K562 (cell line): Measurements from ENCODE around the gene TMEM252. TPM values are rescaled to one million over a fixed set of nuclear protein-coding genes. Genes with fewer than 3 reads are reported as not detected.

Experiments used
- ARID1B ChIP-seq: fragments of 450-650 bp; IDR thresholded peaks from 2 replicates; pipeline ENCODE4 v1.6.1; 2016; ENCODE audit warnings: antibody characterized with exemption, mild to moderate bottlenecking, inconsistent platforms
- CXXC5 ChIP-seq: fragments of 250-450 bp; sonication (Bioruptor Pico); IDR thresholded peaks from 2 replicates; pipeline ENCODE4 v1.8.0; 2022; ENCODE audit warnings: inconsistent platforms, mild to moderate bottlenecking, moderate library complexity
- SRSF9 ChIP-seq: fragments of 200-400 bp; formaldehyde crosslinking; IDR thresholded peaks from 2 replicates; pipeline ENCODE4 v1.6.1; 2017; ENCODE audit warnings: low read depth, low read length, borderline replicate concordance
- ZEB2 ChIP-seq: fragments of 450-650 bp; IDR thresholded peaks from 2 replicates; pipeline ENCODE4 v1.6.1; 2016
- ZNF263 ChIP-seq: sonication (generic); formaldehyde crosslinking; IDR thresholded peaks from 2 replicates; pipeline ENCODE4 v1.8.0; 2022; ENCODE audit warnings: mild to moderate bottlenecking, missing genetic modification reagents, borderline replicate concordance
- ZNF57 ChIP-seq: fragments of 450-650 bp; formaldehyde crosslinking; IDR thresholded peaks from 2 replicates; pipeline ENCODE4 v1.4.0; 2020; ENCODE audit warnings: mild to moderate bottlenecking, moderate library complexity
- polyA plus RNA-seq, 8 experiments: library from polyadenylated mRNA; depleted of rRNA in 4 of 8; stranded (reverse) in 5 of 8; unstranded in 3 of 8; fragments of >200 nt; fragmentation: Nextera tagmentation in 2 of 8; fragmentation: Illumina TruSeq in 1 of 8; extraction: Ambion mirVana in 2 of 8; extraction: Trizol in 1 of 8; gene quantifications; 2 replicates each; pipeline versions ENCODE4 v1.2.1 to v1.2.3, GENCODE V29; 2011 to 2014; ENCODE audit warnings: inconsistent platforms in 1 of 8, missing spikeins in 1 of 8
- total RNA-seq, 7 experiments: library from RNA; depleted of rRNA in 6 of 7; stranded (reverse); fragments of >200 nt in 6 of 7; fragmentation: Illumina TruSeq in 2 of 7; extraction: Trizol in 2 of 7; gene quantifications; 2 replicates each; pipeline versions ENCODE4 v1.2.1 to v1.2.3, GENCODE V29; 2011 to 2021; ENCODE audit warnings: low replicate concordance in 1 of 7
- TF ChIP-seq, protein P1 (sequence below): fragments of 450-650 bp; IDR thresholded peaks from 2 replicates; pipeline ENCODE4 v1.6.1; 2016; ENCODE audit warnings: mild to moderate bottlenecking, moderate library complexity
- TF ChIP-seq, protein P2 (sequence below), 2 experiments: fragments of 150-350 bp in 1 of 2; IDR thresholded peaks; 2 replicates each; pipeline ENCODE4 v1.6.1; 2012 to 2016; ENCODE audit warnings: low read depth in 2 of 2, low read length in 2 of 2, mild to moderate bottlenecking in 1 of 2, moderate library complexity in 1 of 2
- TF ChIP-seq, protein P3 (sequence below): fragments of 450-650 bp; IDR thresholded peaks from one replicate; pipeline ENCODE4 v1.6.1; 2018; ENCODE audit warnings: mild to moderate bottlenecking, moderate library complexity; ENCODE audit not compliant: partially characterized antibody

TMEM252 gene
- total and polyA plus RNA-seq, 9 of the 15 experiments (the other 6 are each of a cell fraction or from before 2014, with no cell fraction given) = not detected

DNA sequence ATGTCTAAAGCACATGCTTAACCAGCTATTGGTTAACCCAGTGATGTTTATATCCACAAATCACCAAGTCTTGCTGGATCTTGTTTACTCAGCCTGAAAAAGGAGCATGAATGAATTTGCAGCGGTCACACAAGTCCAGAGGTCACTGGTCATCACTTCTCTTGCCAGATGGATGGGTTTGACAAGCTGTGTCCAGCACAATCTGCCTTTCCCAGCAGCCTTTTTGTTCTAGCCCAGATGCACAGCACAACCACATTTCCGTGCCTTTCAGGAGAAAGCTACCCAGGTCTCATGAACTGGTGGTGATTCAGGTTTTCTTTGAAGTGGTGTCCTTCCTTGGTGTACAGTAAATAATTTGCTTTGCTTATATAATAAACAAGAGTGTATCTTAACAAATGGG is 32.1 kb downstream of the TMEM252 start (continued):
- TF ChIP-seq, protein P1, sequence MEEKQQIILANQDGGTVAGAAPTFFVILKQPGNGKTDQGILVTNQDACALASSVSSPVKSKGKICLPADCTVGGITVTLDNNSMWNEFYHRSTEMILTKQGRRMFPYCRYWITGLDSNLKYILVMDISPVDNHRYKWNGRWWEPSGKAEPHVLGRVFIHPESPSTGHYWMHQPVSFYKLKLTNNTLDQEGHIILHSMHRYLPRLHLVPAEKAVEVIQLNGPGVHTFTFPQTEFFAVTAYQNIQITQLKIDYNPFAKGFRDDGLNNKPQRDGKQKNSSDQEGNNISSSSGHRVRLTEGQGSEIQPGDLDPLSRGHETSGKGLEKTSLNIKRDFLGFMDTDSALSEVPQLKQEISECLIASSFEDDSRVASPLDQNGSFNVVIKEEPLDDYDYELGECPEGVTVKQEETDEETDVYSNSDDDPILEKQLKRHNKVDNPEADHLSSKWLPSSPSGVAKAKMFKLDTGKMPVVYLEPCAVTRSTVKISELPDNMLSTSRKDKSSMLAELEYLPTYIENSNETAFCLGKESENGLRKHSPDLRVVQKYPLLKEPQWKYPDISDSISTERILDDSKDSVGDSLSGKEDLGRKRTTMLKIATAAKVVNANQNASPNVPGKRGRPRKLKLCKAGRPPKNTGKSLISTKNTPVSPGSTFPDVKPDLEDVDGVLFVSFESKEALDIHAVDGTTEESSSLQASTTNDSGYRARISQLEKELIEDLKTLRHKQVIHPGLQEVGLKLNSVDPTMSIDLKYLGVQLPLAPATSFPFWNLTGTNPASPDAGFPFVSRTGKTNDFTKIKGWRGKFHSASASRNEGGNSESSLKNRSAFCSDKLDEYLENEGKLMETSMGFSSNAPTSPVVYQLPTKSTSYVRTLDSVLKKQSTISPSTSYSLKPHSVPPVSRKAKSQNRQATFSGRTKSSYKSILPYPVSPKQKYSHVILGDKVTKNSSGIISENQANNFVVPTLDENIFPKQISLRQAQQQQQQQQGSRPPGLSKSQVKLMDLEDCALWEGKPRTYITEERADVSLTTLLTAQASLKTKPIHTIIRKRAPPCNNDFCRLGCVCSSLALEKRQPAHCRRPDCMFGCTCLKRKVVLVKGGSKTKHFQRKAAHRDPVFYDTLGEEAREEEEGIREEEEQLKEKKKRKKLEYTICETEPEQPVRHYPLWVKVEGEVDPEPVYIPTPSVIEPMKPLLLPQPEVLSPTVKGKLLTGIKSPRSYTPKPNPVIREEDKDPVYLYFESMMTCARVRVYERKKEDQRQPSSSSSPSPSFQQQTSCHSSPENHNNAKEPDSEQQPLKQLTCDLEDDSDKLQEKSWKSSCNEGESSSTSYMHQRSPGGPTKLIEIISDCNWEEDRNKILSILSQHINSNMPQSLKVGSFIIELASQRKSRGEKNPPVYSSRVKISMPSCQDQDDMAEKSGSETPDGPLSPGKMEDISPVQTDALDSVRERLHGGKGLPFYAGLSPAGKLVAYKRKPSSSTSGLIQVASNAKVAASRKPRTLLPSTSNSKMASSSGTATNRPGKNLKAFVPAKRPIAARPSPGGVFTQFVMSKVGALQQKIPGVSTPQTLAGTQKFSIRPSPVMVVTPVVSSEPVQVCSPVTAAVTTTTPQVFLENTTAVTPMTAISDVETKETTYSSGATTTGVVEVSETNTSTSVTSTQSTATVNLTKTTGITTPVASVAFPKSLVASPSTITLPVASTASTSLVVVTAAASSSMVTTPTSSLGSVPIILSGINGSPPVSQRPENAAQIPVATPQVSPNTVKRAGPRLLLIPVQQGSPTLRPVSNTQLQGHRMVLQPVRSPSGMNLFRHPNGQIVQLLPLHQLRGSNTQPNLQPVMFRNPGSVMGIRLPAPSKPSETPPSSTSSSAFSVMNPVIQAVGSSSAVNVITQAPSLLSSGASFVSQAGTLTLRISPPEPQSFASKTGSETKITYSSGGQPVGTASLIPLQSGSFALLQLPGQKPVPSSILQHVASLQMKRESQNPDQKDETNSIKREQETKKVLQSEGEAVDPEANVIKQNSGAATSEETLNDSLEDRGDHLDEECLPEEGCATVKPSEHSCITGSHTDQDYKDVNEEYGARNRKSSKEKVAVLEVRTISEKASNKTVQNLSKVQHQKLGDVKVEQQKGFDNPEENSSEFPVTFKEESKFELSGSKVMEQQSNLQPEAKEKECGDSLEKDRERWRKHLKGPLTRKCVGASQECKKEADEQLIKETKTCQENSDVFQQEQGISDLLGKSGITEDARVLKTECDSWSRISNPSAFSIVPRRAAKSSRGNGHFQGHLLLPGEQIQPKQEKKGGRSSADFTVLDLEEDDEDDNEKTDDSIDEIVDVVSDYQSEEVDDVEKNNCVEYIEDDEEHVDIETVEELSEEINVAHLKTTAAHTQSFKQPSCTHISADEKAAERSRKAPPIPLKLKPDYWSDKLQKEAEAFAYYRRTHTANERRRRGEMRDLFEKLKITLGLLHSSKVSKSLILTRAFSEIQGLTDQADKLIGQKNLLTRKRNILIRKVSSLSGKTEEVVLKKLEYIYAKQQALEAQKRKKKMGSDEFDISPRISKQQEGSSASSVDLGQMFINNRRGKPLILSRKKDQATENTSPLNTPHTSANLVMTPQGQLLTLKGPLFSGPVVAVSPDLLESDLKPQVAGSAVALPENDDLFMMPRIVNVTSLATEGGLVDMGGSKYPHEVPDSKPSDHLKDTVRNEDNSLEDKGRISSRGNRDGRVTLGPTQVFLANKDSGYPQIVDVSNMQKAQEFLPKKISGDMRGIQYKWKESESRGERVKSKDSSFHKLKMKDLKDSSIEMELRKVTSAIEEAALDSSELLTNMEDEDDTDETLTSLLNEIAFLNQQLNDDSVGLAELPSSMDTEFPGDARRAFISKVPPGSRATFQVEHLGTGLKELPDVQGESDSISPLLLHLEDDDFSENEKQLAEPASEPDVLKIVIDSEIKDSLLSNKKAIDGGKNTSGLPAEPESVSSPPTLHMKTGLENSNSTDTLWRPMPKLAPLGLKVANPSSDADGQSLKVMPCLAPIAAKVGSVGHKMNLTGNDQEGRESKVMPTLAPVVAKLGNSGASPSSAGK = no peak
- TF ChIP-seq, protein P2, sequence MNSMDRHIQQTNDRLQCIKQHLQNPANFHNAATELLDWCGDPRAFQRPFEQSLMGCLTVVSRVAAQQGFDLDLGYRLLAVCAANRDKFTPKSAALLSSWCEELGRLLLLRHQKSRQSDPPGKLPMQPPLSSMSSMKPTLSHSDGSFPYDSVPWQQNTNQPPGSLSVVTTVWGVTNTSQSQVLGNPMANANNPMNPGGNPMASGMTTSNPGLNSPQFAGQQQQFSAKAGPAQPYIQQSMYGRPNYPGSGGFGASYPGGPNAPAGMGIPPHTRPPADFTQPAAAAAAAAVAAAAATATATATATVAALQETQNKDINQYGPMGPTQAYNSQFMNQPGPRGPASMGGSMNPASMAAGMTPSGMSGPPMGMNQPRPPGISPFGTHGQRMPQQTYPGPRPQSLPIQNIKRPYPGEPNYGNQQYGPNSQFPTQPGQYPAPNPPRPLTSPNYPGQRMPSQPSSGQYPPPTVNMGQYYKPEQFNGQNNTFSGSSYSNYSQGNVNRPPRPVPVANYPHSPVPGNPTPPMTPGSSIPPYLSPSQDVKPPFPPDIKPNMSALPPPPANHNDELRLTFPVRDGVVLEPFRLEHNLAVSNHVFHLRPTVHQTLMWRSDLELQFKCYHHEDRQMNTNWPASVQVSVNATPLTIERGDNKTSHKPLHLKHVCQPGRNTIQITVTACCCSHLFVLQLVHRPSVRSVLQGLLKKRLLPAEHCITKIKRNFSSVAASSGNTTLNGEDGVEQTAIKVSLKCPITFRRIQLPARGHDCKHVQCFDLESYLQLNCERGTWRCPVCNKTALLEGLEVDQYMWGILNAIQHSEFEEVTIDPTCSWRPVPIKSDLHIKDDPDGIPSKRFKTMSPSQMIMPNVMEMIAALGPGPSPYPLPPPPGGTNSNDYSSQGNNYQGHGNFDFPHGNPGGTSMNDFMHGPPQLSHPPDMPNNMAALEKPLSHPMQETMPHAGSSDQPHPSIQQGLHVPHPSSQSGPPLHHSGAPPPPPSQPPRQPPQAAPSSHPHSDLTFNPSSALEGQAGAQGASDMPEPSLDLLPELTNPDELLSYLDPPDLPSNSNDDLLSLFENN (IDR thresholded peaks at IDR 0.05; ENCODE audit: low read depth in 2 of 2, low read length in 2 of 2) = peak in 1 of 2 experiments; percentile 83; a peak in 2 of 4 replicates
- TF ChIP-seq ZEB2 (no peak), SRSF9 (no peak), ZNF57 (CRISPR knock-in tag) (no peak), CXXC5 (no peak), ARID1B (peak; percentile 95), ZNF263 (CRISPR knock-in tag) (no peak)
- TF ChIP-seq, protein P3, sequence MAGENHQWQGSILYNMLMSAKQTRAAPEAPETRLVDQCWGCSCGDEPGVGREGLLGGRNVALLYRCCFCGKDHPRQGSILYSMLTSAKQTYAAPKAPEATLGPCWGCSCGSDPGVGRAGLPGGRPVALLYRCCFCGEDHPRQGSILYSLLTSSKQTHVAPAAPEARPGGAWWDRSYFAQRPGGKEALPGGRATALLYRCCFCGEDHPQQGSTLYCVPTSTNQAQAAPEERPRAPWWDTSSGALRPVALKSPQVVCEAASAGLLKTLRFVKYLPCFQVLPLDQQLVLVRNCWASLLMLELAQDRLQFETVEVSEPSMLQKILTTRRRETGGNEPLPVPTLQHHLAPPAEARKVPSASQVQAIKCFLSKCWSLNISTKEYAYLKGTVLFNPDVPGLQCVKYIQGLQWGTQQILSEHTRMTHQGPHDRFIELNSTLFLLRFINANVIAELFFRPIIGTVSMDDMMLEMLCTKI = no peak
